ENCODE data around the gene ZNF98.

GRCh38 chr19:22438011-22438410 is 15.9 kb upstream of the ZNF98 start:
- TF ChIP-seq POLR2A (IDR thresholded peaks at IDR 0.05) (no peak), POLR2AphosphoS5 (IDR thresholded peaks at IDR 0.05) (no peak)
- TF ChIP-seq, protein P1, sequence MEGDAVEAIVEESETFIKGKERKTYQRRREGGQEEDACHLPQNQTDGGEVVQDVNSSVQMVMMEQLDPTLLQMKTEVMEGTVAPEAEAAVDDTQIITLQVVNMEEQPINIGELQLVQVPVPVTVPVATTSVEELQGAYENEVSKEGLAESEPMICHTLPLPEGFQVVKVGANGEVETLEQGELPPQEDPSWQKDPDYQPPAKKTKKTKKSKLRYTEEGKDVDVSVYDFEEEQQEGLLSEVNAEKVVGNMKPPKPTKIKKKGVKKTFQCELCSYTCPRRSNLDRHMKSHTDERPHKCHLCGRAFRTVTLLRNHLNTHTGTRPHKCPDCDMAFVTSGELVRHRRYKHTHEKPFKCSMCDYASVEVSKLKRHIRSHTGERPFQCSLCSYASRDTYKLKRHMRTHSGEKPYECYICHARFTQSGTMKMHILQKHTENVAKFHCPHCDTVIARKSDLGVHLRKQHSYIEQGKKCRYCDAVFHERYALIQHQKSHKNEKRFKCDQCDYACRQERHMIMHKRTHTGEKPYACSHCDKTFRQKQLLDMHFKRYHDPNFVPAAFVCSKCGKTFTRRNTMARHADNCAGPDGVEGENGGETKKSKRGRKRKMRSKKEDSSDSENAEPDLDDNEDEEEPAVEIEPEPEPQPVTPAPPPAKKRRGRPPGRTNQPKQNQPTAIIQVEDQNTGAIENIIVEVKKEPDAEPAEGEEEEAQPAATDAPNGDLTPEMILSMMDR (IDR thresholded peaks at IDR 0.05) = no peak

Measured in transverse colon (tissue), 4 donors.